A549 (cell line): ENCODE results near the gene ELL2.

ENCODE experiments used
- EP300 ChIP-seq, 2 experiments: fragments of >200 bp; sonication (Bioruptor Twin); formaldehyde crosslinking; IDR thresholded peaks; 2 replicates in 1 of 2; 3 replicates in 1 of 2; pipeline ENCODE4 v1.6.1; 2016 to 2017
- MYC ChIP-seq: IDR thresholded peaks from 2 replicates; pipeline ENCODE4 v1.6.1; 2012; ENCODE audit warnings: mild to moderate bottlenecking, inconsistent platforms, low read length, improper control_type of control experiment, borderline replicate concordance
- TFCP2L1 ChIP-seq: fragments of 250-450 bp; sonication (Bioruptor Pico); IDR thresholded peaks from 2 replicates; pipeline ENCODE4 v1.5.0; 2021; ENCODE audit warnings: mild to moderate bottlenecking
- TF ChIP-seq, protein P1 (sequence below): IDR thresholded peaks from 2 replicates; pipeline ENCODE4 v1.6.1; 2012

DNA sequence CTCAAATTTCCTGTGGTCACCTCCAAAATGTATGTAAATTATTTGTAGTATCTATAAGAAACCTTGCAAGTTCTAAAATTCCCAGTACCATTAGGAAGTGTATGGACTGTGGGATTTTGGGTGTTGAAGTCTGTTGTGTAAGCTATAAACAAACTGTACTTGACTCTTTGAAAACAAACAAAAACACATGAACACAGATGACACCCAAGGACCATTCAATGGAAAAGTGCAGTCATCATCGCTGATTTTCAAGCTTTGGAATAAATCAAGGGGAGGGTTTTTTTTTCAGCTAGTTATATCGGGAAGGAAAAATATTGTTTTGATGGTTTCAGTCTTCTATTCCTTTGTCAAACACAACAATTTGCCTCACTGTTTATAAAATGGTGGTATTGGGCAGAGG is 49.6 kb downstream of the ELL2 start:
- TF ChIP-seq, protein P1, sequence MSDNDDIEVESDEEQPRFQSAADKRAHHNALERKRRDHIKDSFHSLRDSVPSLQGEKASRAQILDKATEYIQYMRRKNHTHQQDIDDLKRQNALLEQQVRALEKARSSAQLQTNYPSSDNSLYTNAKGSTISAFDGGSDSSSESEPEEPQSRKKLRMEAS, result no peak
- TF ChIP-seq MYC (no peak), EP300 (IDR thresholded peaks at IDR 0.05) (no peak), TFCP2L1 (no peak)
